Large intestine (tissue), 3 donors: Measurements from ENCODE around the gene COX4I1. TPM values are rescaled to one million over a fixed set of nuclear protein-coding genes. Genes with fewer than 3 reads are reported as not detected.
"Not testable (repeated sequence)": the region's sequence is repeated elsewhere in the genome, so short reads cannot be mapped to it uniquely, and the experiment has no call there.

ENCODE experiments used
- DNase-seq, 2 donors: peaks; one replicate each; pipeline versions ENCODE4 v3.0.0 to v3.0.0-alpha.2; 2013
- H3K27ac ChIP-seq: one replicate; pipeline ENCODE4 v1.5.1; 2013; ENCODE audit warnings: low read length
- H3K27me3 ChIP-seq: 2 replicates; pipeline ENCODE4 v1.6.1; 2013; ENCODE audit warnings: low read length; ENCODE audit not compliant: control insufficient read depth, insufficient read depth
- H3K36me3 ChIP-seq: 2 replicates; pipeline ENCODE4 v1.6.1; 2013; ENCODE audit warnings: low read length; ENCODE audit not compliant: control insufficient read depth, insufficient read depth
- H3K4me1 ChIP-seq: one replicate; pipeline ENCODE4 v1.6.1; 2013; ENCODE audit warnings: low read length; ENCODE audit not compliant: control insufficient read depth, insufficient read depth
- H3K4me3 ChIP-seq: one replicate; pipeline ENCODE4 v1.5.1; 2013; ENCODE audit warnings: low read length
- H3K9me3 ChIP-seq: one replicate; pipeline ENCODE4 v1.6.1; 2013; ENCODE audit warnings: mild to moderate bottlenecking, low read depth, low read length, moderate library complexity; ENCODE audit not compliant: control insufficient read depth
- WGBS: methylation state at CpG from one replicate; pipeline ENCODE4 v1.1.5; 2013; ENCODE audit warnings: low lambda C conversion rate; ENCODE audit not compliant: insufficient coverage; 5-methylcytosine and 5-hydroxymethylcytosine counted together
- polyA plus RNA-seq: library from polyadenylated mRNA; unstranded; fragments of 120-200 nt; gene quantifications from one replicate; pipeline ENCODE4 v1.2.1, GENCODE V29; 2013

COX4I1 gene
- polyA plus RNA-seq, 1 donor = 492 TPM

DNA sequence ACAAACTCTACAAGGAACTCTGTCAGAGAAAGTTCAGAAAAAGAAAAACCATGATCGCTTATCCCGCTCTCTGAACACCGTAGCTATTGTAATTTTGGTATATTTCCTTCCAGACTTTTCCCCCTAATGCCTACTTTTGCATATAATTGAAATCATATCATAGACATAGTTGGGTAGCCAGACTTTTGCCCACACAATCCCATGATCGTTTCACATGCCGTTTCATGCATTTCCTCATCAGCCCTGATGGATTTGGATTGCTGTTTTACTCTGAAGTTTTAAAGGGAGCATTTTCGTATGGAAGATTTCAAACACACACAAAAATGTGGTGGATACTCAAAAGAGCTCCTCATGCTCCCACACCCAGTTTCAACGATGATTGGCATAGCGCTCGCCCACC is 31.3 kb downstream of the COX4I1 start:
- WGBS = 83% methylated on average over 1 of the region's 9 CpGs
- H3K27ac ChIP-seq = no peak overlapping the region
- H3K36me3 ChIP-seq = no peaks in the 10 kb centered on the region
- H3K4me3 ChIP-seq = no peak overlapping the region
- no peak for DNase-seq
- H3K27me3 ChIP-seq = peaks cover 8% of the 10 kb centered on the region
- peaks cover 3% of the 10 kb centered on the region for H3K9me3 ChIP-seq
- H3K4me1 ChIP-seq = no peaks in the 10 kb centered on the region

GRCh38 chr16:85832570-85833218 is 33.2 kb downstream of the COX4I1 start:
- Histone ChIP-seq H3K4me3 (no peak overlapping the region), H3K27me3 (peaks cover 22% of the 10 kb centered on the region), H3K4me1 (no peaks in the 10 kb centered on the region), H3K27ac (no peak overlapping the region), H3K36me3 (no peaks in the 10 kb centered on the region), H3K9me3 (peaks cover 3% of the 10 kb centered on the region)
- 80% methylated on average over 2 of the region's 21 CpGs for WGBS
- no peak for DNase-seq

DNA sequence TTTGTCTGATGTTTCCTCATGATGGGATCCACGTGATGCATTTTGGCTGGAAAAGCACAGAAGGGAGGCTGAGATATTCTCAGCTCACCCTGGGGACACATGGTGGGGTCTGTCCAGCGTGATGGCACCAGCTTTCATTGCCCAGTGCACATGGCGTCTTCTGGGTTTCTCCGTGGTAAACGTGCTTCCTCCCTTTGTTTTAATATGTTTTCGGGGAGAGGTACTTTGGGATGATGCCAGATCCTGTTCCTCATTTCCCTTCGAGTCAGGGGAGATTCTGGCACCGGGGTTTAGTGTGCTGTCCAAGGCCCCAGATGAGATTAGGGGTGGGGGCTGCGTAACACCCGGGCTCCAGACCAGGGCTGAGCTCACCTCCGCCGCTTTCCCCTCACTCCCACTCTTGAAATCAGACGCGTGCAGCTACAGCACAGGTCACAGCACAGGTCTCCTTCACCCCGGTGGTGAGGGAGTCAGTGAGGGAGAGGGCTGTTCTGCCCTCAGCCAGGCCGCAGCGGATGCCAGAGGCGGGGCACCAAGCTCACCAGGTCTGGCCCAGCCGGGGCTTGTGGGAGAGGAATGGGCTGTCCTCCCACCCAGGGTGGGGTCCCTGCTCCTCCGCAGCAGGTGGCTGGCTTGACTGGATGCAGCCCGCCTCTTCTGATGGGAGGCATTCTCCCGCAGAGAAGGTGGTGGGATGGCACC is 33.9 kb downstream of the COX4I1 start:
- Histone ChIP-seq H3K36me3 (no peaks in the 10 kb centered on the region), H3K4me1 (no peaks in the 10 kb centered on the region), H3K4me3 (no peak overlapping the region), H3K27me3 (peaks cover 22% of the 10 kb centered on the region), H3K27ac (no peak overlapping the region), H3K9me3 (peaks cover 3% of the 10 kb centered on the region)
- no peak for DNase-seq
- no CpG with 5 or more reads among the region's 22 CpGs for WGBS

- Histone ChIP-seq H3K4me3 (no peak overlapping the region), H3K4me1 (no peaks in the 10 kb centered on the region), H3K27ac (no peak overlapping the region), H3K36me3 (no peaks in the 10 kb centered on the region), H3K27me3 (peaks cover 22% of the 10 kb centered on the region), H3K9me3 (peaks cover 2% of the 10 kb centered on the region)
- WGBS = no CpG with 5 or more reads among the region's 5 CpGs
- no peak for DNase-seq
Observed at GRCh38 chr16:85834741-85835140, 35.2 kb downstream of the COX4I1 start.

- no peaks in the 10 kb centered on the region for H3K4me1 ChIP-seq
- no peak overlapping the region for H3K27ac ChIP-seq
- H3K9me3 ChIP-seq = no peaks in the 10 kb centered on the region
- H3K4me3 ChIP-seq = no peak overlapping the region
- no CpG with 5 or more reads among the region's 21 CpGs for WGBS
- no peaks in the 10 kb centered on the region for H3K36me3 ChIP-seq
- peaks cover 22% of the 10 kb centered on the region for H3K27me3 ChIP-seq
- no peak for DNase-seq
Observed at GRCh38 chr16:85835227-85835751, 35.8 kb downstream of the COX4I1 start.

DNA sequence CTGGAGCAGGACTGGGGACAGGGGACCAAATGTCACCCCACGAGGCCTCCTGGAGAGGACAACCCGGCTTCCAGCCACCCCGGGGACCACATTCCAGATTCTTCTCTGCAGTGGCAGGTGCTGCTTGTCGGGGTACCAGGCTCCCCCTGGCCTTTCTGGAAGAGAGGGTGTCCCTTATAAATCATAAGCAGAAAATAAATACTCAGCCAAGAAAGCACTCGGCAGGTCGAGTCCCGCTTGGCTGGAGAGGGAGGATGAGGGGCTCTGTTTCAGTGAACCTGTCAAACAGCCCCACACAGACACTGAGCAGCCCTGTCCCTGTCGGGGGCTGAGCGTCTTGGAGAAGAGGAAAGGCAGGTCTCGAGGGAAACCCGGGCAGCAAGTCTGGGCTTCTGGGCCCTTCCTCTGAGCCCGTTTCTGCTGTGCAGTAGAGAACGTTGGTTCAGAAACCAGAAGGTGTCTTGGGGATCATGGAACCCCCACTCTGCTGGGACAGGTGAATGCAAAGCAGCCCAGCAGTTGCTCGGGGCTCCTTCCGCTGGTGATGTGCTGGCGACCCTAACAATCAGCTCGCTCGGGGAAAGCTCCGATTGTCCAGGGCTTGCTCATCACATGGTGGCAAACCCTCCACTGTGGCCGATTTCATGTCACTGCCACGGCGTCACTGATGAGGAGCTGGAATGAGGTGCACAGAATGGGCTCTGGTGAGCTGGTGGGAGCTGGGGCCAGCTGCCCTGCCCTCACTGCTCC is 36.6 kb downstream of the COX4I1 start:
- no peak overlapping the region for H3K27ac ChIP-seq
- H3K36me3 ChIP-seq = no peaks in the 10 kb centered on the region
- H3K27me3 ChIP-seq = peaks cover 22% of the 10 kb centered on the region
- no peak for DNase-seq
- H3K4me1 ChIP-seq = no peaks in the 10 kb centered on the region
- no peak overlapping the region for H3K4me3 ChIP-seq
- no CpG with 5 or more reads among the region's 22 CpGs for WGBS
- H3K9me3 ChIP-seq = no peaks in the 10 kb centered on the region

DNA sequence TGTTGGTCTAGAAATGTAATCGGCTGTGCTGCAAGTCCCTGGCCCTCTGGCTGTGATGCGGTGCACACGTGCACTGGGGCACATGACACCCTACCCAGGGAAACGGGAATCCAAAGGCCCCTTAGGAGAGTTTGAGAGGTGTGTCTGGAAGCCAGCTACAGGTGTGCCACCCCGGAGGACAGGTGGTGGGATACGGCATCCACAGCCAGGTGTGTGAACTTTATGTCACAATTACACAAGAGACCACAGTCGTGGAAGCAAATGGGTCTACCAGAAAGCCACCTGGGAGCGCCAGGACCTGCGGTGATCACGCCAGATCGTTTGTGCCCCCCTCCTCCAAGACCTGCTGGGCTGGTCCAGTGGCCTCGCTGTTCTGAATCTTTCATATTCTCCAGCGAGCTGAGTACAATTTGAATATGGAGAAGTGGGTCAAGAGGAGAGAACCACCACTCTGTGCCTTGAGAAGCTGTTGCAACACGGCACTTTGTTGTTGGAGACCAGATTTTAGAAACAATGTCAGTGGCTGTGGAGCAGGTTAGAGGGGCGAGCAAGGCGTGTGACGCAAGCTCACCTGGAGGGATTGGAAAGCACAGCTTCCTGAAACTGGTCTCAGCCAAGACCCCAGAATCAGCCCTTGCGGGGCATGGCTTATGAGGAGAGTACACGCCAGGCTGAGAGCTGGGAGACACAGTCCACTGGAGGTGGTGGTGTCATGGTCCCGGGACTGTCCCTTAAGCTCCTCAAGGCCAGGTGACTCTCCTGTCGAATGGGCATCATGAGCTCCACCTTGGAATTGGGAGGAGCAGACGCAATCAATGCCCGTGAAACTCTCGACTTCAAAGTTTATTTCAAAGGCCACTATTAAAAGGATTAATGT is 37.4 kb downstream of the COX4I1 start:
- H3K36me3 ChIP-seq = no peaks in the 10 kb centered on the region
- DNase-seq = no peak
- 90% methylated on average over 3 of the region's 24 CpGs for WGBS
- H3K9me3 ChIP-seq = no peaks in the 10 kb centered on the region
- no peak overlapping the region for H3K27ac ChIP-seq
- peaks cover 22% of the 10 kb centered on the region for H3K27me3 ChIP-seq
- no peak overlapping the region for H3K4me3 ChIP-seq
- H3K4me1 ChIP-seq = no peaks in the 10 kb centered on the region

- 100% methylated on average over 2 of the region's 4 CpGs for WGBS
- not testable (repeated sequence) for H3K27ac ChIP-seq, H3K4me3 ChIP-seq, H3K4me1 ChIP-seq, DNase-seq, H3K9me3 ChIP-seq, H3K36me3 ChIP-seq
- peaks cover 22% of the 10 kb centered on the region for H3K27me3 ChIP-seq
Observed at GRCh38 chr16:85837654-85838053, 38.2 kb downstream of the COX4I1 start.

DNA sequence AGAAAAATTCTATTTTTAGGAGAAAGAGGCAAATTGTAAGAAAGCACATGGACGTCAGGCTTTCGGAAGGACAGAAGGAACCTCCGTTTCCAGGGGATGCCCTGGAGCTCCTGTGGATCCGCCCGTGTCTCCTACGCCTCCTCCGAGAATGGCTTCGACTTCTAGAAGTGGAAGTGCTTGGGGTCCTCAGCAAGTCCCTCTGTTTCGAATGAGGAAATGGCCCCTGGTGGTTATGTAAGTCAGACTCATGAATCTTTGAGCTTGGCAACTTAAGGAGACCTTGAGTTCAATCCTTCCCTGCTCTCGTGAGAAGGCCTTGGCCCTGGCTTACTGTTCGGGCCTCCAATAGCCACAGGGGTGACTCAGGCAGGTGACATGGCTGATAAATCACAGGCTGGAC is 38.9 kb downstream of the COX4I1 start:
- no CpG with 5 or more reads among the region's 11 CpGs for WGBS
- H3K27ac ChIP-seq = no peak overlapping the region
- H3K27me3 ChIP-seq = peaks cover 22% of the 10 kb centered on the region
- no peaks in the 10 kb centered on the region for H3K36me3 ChIP-seq
- peaks cover 4% of the 10 kb centered on the region for H3K9me3 ChIP-seq
- H3K4me1 ChIP-seq = no peaks in the 10 kb centered on the region
- no peak overlapping the region for H3K4me3 ChIP-seq
- no peak for DNase-seq
